GM18526 (cell line): ENCODE results near the gene PAFAH2.

Experiments
- POLR2A ChIP-seq: IDR thresholded peaks from 3 replicates; pipeline ENCODE4 v1.6.1; 2011; ENCODE audit not compliant: insufficient read length; ENCODE audit errors: extremely low read depth

PAFAH2 gene

DNA sequence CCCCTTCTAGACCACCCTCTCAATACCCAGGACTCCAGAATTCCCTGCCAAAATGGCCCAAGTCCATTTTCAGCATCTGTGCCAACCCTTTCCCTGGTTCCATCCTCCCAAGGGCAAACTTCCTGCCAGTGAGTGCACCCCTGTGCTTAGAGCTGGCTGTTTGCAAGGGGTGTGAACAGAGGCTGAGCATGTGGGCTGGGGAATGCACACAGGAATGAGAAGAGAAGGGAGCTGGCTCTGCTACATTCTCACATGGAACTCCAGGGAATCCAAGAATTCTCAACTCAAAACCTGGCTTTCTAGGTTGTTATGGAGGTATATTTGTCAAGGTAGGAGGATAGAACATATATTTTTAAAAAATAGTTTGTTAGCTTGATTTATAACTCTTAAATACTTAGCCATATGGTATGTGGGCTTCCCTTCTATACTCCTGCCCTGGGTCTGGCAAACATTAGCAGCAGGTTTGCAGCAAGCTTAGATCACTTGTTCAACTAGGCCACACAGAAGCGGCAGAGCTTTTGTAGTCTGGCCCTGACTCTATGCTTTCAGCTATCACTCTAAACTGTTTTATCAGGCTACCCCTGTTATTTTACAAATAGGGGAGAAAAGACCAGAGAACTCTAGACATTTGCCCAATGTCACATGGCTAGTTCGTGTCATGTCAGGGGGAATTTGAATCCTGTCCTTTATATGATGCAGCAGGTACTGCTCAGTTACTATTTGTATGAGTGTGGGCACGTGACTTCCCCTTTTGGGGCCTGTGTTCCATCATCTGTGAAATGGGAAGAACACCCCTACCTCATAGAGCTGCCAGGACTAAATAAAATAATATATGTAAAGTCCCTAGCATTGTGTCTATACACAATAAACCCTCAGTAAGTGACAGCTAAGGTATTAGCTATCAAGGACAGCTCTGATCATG is 83.5 kb downstream of the PAFAH2 start:
- TF ChIP-seq POLR2A: no peak

- no peak for TF ChIP-seq POLR2A
Measured at GRCh38 chr1:25913206-25913605, 84.7 kb downstream of the PAFAH2 start.

GRCh38 chr1:25912076-25912831 is 85.6 kb downstream of the PAFAH2 start:
- no peak for TF ChIP-seq POLR2A

DNA sequence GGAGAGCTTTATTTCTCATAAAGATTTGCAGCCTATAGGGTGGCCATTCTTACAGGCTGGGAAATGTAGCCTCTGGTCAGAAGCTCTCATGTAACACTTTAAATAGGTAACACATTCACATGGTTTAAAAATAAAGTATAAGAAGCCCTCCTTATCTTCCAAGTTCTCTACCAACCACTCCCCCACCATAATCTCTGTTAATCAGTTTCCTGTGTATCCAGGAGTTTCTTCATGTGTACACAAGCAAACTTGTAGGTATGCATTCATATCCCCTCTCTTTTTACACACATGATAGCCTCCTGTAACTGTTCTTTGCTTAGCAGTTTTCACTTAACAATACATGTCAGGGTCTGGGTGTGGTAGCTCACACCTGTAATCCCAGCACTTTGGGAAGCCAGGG is 86.7 kb downstream of the PAFAH2 start:
- TF ChIP-seq POLR2A: no peak
